Measurements from ENCODE around the gene CTLA4. TPM values are rescaled to one million over a fixed set of nuclear protein-coding genes. Genes with fewer than 3 reads are reported as not detected.

Gene CTLA4
- total RNA-seq, 3 donors from 2014 or later, result 0.14 to 0.96 (median 0.51) TPM

DNA sequence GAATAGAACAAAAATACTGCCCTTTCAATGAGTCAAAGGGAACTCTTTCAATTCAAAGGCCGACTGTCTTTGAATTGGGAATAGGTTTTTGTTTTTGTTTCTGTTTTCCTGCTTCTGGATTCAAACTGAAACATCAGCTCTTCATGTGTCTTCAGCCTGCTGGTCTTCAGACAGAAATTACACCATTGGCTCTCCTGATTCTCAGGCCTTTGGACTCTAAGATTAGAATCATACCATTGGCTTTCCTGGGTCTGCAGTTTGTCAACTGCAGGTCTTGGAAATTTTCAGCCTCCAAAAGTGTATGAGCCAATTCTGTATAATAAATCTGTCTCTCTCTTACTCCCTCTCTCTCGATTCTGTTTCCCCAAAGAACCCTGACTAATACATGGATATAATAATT is 31.1 kb downstream of the CTLA4 start:
- no peaks in the 10 kb centered on the region for H3K36me3 ChIP-seq (ENCODE audit: low read depth)
- intact Hi-C loops (cut with DNase I, micrococcal nuclease), result no loop called here
- no peaks in the 10 kb centered on the region for H3K4me1 ChIP-seq (ENCODE audit: low read depth)
- ATAC-seq (no peak), DNase-seq (no peak)
- TF ChIP-seq, protein P1, sequence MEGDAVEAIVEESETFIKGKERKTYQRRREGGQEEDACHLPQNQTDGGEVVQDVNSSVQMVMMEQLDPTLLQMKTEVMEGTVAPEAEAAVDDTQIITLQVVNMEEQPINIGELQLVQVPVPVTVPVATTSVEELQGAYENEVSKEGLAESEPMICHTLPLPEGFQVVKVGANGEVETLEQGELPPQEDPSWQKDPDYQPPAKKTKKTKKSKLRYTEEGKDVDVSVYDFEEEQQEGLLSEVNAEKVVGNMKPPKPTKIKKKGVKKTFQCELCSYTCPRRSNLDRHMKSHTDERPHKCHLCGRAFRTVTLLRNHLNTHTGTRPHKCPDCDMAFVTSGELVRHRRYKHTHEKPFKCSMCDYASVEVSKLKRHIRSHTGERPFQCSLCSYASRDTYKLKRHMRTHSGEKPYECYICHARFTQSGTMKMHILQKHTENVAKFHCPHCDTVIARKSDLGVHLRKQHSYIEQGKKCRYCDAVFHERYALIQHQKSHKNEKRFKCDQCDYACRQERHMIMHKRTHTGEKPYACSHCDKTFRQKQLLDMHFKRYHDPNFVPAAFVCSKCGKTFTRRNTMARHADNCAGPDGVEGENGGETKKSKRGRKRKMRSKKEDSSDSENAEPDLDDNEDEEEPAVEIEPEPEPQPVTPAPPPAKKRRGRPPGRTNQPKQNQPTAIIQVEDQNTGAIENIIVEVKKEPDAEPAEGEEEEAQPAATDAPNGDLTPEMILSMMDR (IDR thresholded peaks at IDR 0.05), result no peak
- no peak overlapping the region for H3K4me3 ChIP-seq
- peaks cover 18% of the 10 kb centered on the region for H3K9me3 ChIP-seq

- H3K4me1 ChIP-seq (ENCODE audit: low read depth), result no peaks in the 10 kb centered on the region
- peaks cover 18% of the 10 kb centered on the region for H3K9me3 ChIP-seq
- intact Hi-C loops (cut with DNase I, micrococcal nuclease), result no loop called here
- TF ChIP-seq, protein P1 (IDR thresholded peaks at IDR 0.05), result no peak
- DNase-seq, result no peak
- no peaks in the 10 kb centered on the region for H3K36me3 ChIP-seq (ENCODE audit: low read depth)
- no peak for ATAC-seq
- no peak overlapping the region for H3K4me3 ChIP-seq
Observed at GRCh38 chr2:203900253-203900652, 32.7 kb downstream of the CTLA4 start.

- intact Hi-C loops (cut with DNase I, micrococcal nuclease), result no loop called here
- H3K4me1 ChIP-seq (ENCODE audit: low read depth), result peaks cover 4% of the 10 kb centered on the region
- H3K36me3 ChIP-seq (ENCODE audit: low read depth), result no peaks in the 10 kb centered on the region
- DNase-seq, result no peak
- TF ChIP-seq, protein P1 (IDR thresholded peaks at IDR 0.05), result no peak
- peaks cover 18% of the 10 kb centered on the region for H3K9me3 ChIP-seq
- H3K4me3 ChIP-seq, result no peak overlapping the region
- no peak for ATAC-seq
Observed at GRCh38 chr2:203904022-203904421, 36.5 kb downstream of the CTLA4 start.

DNA sequence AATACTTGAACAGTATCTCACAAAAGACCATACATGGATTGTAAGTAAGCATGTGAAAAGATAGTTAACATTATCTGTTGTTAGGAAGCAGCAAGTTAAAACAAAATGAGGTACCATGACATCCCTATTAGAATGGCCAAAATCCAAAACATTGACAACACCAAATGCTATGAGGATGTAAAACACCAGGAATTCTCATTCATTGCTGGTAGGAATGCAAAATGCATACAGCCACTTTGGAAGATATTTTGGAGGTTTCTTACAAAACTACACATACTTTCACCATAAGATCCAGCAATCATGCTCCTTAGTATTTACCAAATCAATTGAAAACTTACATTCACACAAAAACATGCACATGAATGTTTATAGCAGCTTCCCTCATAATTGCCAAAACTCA is 38.1 kb downstream of the CTLA4 start:
- TF ChIP-seq, protein P1 (IDR thresholded peaks at IDR 0.05), result no peak
- H3K4me1 ChIP-seq (ENCODE audit: low read depth), result peaks cover 9% of the 10 kb centered on the region
- DNase-seq (no peak), ATAC-seq (no peak)
- no peak overlapping the region for H3K4me3 ChIP-seq
- intact Hi-C loops (cut with DNase I, micrococcal nuclease), result no loop called here
- H3K36me3 ChIP-seq (ENCODE audit: low read depth), result no peaks in the 10 kb centered on the region
- peaks cover 18% of the 10 kb centered on the region for H3K9me3 ChIP-seq

DNA sequence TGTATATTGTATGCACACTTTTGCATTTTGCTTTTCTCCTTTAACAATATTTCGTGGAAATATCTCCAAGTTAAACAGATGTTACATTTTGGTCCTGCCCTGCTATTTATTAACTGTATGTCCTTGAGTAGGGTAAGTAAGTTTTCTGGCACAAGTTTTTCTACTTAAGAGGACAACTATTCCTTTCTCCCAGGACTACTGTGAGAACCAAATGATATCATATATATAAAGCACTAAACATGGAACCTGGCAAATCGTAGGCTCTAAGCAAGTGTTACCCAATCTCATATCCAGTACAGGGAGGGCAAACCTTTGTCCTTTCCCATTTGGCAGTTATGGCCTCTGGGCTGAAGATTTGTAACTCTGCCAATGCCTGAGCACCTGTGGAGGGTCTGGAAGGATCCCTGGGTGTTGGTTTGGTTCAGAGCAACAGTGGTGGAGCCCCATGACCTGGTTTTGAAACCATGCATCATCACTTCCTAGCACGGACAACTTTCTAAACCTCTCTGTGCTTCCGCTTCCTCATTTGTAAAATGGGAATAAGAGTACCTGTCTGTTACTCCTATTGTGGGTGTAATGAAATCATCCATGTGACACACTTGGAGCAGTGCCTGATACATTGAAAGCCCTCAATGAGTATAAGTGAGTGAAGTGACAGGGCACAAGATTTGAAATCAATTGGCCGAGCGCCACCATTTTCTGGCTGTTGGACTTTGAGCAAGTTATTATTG is 40.7 kb downstream of the CTLA4 start:
- Histone ChIP-seq H3K36me3 (ENCODE audit: low read depth) (no peaks in the 10 kb centered on the region), H3K9me3 (no peaks in the 10 kb centered on the region), H3K4me3 (no peak overlapping the region), H3K4me1 (ENCODE audit: low read depth) (peaks cover 9% of the 10 kb centered on the region)
- TF ChIP-seq, protein P1 (IDR thresholded peaks at IDR 0.05), result no peak
- peak; percentile 47 for ATAC-seq
- intact Hi-C loops (cut with DNase I, micrococcal nuclease), result no loop called here
- peak in 2 of 3 donors; percentile 30 to 32 for DNase-seq

All from mucosa of descending colon (tissue), 3 donors.